HFFc6 (cell line): ENCODE measurements around the gene FAM43A. TPM values are rescaled to one million over a fixed set of nuclear protein-coding genes. Genes with fewer than 3 reads are reported as not detected.

ENCODE experiments used
- DNase-seq: peaks from one replicate; pipeline ENCODE4 v3.0.0-alpha.2; 2018
- H3K27ac Mint-ChIP-seq: 2 replicates; pipeline ENCODE4 v1.8.0; 2020; ENCODE audit warnings: mild to moderate bottlenecking, mixed read lengths
- H3K27me3 Mint-ChIP-seq: 2 replicates; pipeline ENCODE4 v1.8.0; 2021; ENCODE audit warnings: mild to moderate bottlenecking, moderate library complexity, mixed read lengths; ENCODE audit not compliant: insufficient read depth
- H3K36me3 Mint-ChIP-seq: 2 replicates; pipeline ENCODE4 v1.8.0; 2021; ENCODE audit warnings: low read depth, mixed read lengths
- H3K4me1 Mint-ChIP-seq: 2 replicates; pipeline ENCODE4 v1.8.0; 2020; ENCODE audit warnings: low read depth, mixed read lengths
- H3K4me3 Mint-ChIP-seq: 2 replicates; pipeline ENCODE4 v1.8.0; 2020; ENCODE audit warnings: mild to moderate bottlenecking, moderate library complexity, mixed read lengths
- H3K9me3 Mint-ChIP-seq: 2 replicates; pipeline ENCODE4 v1.8.0; 2020; ENCODE audit warnings: mild to moderate bottlenecking, mixed read lengths
- total RNA-seq, 6 experiments: library from RNA; stranded (reverse); fragmentation: NEBNext Ultra II Directional; extraction: Animal tissue kit (Norgen Biotek cat#: 25700); gene quantifications; 2 replicates in 1 of 6; 3 replicates in 5 of 6; pipeline ENCODE4 v1.2.3, GENCODE V29; 2021
- TF ChIP-seq, protein P1 (sequence below): fragments of 200-600 bp; sonication (generic); IDR thresholded peaks from 2 replicates; pipeline ENCODE4 v1.5.0; 2021; ENCODE audit warnings: antibody characterized with exemption, mild to moderate bottlenecking

FAM43A gene
- total RNA-seq, 6 experiments from 2014 or later: 10.6 to 28.5 (median 11.6) TPM

DNA sequence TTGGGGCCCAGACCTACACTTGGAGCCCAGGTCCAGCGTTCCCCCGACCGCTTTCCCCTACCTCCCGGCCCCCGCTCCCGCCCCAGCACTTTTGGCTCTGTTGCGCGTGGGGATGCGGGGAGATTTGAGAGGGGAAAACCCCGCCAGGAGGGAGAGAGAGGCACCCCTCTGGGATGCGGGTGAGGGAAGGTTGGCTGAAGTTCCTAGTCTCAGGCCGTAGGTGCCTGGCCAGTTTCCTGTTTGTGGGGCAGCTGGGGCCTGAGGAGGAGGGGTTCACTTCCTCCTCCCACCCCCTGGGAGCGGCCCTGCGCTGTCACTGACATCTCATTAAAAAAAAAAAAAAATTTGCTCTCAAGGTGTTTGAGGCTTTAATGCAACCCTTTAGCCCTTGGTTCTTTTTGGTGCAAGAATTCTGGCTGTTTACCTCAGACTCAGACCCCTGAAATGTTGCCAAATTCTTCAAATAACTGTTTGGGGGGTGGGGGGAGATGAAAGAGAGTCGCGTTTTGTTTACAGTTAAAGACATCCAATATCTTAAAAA, 2.6 kb downstream of the FAM43A start:
- Mint-ChIP-seq H3K9me3 (no peaks in the 10 kb centered on the region), H3K27ac (peak overlapping the region; percentile 30; the same call in 1 of the 2 replicates), H3K4me3 (peak overlapping the region; percentile 72), H3K4me1 (peaks cover 47% of the 10 kb centered on the region), H3K36me3 (peaks cover 7% of the 10 kb centered on the region; the same call in 1 of the 2 replicates), H3K27me3 (peaks cover 11% of the 10 kb centered on the region)
- TF ChIP-seq, protein P1, sequence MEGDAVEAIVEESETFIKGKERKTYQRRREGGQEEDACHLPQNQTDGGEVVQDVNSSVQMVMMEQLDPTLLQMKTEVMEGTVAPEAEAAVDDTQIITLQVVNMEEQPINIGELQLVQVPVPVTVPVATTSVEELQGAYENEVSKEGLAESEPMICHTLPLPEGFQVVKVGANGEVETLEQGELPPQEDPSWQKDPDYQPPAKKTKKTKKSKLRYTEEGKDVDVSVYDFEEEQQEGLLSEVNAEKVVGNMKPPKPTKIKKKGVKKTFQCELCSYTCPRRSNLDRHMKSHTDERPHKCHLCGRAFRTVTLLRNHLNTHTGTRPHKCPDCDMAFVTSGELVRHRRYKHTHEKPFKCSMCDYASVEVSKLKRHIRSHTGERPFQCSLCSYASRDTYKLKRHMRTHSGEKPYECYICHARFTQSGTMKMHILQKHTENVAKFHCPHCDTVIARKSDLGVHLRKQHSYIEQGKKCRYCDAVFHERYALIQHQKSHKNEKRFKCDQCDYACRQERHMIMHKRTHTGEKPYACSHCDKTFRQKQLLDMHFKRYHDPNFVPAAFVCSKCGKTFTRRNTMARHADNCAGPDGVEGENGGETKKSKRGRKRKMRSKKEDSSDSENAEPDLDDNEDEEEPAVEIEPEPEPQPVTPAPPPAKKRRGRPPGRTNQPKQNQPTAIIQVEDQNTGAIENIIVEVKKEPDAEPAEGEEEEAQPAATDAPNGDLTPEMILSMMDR: no peak
- no peak for DNase-seq

DNA sequence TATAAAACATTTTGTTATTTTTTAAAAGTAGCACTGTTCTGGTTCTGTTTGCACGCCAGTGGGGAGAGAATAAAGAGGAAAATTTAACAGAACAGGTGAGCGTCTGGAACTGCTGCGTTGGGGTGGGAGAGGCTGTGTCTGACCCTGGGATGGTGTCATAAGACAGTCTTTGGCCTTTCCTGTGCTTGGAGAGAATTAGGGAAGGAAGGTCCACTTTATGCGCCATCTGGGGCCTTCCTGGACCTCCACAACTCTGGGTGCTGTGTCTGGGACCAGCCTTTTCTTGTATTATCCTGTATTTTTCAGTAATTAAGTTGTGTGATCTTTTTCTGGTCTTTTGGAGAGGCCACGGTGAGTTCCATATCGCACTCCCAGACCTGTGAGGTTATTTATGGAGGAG, 3.3 kb downstream of the FAM43A start:
- Mint-ChIP-seq H3K36me3 (peaks cover 7% of the 10 kb centered on the region; the same call in 1 of the 2 replicates), H3K4me3 (peak overlapping the region; percentile 72), H3K4me1 (peaks cover 44% of the 10 kb centered on the region), H3K27ac (no peak overlapping the region; the same call in 1 of the 2 replicates), H3K9me3 (no peaks in the 10 kb centered on the region), H3K27me3 (peaks cover 8% of the 10 kb centered on the region)
- DNase-seq: no peak
- TF ChIP-seq, protein P1: no peak

DNA sequence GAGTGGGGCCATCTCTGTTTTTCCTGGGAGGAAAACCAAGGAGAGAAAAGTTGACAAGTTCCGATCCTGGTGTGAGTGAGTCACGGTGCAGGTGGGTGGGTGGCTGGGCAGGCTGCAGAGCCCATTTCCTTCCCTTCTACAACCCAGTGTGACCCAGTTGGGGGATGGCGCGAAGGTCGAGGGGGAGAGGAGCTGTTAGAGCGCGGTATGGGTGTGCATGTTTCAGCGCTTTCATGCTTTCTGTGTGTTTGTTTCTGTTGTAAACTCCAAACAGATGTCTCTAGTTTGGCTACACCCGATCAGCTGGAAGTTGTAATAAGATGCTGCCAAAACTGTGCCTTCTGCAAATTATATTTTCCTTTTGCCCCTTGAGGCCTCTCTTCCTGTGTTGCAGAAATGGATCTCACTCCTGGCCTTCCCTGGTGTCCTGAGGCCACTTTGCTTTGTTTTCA, 3.8 kb downstream of the FAM43A start:
- Mint-ChIP-seq H3K4me1 (peaks cover 44% of the 10 kb centered on the region), H3K27me3 (peaks cover 8% of the 10 kb centered on the region), H3K4me3 (peak overlapping the region; percentile 54), H3K9me3 (no peaks in the 10 kb centered on the region), H3K27ac (peak overlapping the region; percentile 42; the same call in 1 of the 2 replicates), H3K36me3 (peaks cover 7% of the 10 kb centered on the region; the same call in 1 of the 2 replicates)
- DNase-seq: no peak
- TF ChIP-seq, protein P1: no peak

DNA sequence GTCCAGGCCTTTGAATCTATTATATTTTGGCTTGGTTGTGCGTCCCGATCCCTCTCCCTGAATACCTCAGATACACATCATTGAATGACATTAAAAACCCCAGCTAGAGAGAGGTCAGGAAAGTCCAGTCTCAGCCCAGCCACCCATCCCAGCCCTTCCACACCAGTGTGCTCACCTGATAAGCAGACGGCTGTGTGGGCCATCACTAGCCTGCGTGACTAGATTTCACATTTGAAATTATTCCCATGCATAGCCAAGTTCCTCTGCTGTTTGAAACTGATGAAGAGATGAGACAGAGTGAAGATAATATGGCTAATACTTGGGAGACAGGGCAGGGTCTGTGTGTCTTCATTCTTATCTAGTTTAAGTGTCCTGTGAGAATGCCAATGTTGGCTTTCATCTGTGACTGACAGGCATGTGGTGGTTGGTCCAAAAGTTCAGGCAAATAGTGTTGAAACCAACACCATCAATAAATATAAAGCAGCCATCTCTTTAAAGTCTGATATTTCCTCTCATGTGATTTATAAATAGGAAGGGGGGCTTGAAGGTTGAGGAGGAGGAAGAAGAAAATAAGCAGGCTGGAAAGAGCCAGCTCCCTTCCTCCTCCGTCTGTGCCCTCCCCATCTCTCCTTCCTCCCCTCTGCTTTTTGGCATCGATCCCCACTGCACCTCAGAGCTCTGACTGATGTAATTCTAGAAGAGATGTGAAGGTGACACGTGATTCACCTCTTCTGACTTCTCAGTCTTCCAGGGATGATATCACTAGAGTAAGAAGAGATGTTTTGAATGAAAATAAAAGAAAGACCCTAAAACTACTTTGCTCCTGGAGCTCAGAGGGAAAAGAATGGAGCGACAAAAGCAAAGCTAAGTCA, 5.1 kb downstream of the FAM43A start:
- Mint-ChIP-seq H3K4me3 (no peak overlapping the region), H3K27ac (no peak overlapping the region), H3K27me3 (peaks cover 8% of the 10 kb centered on the region), H3K36me3 (peaks cover 7% of the 10 kb centered on the region; the same call in 1 of the 2 replicates), H3K4me1 (peaks cover 35% of the 10 kb centered on the region), H3K9me3 (no peaks in the 10 kb centered on the region)
- no peak for DNase-seq
- TF ChIP-seq, protein P1: no peak

DNA sequence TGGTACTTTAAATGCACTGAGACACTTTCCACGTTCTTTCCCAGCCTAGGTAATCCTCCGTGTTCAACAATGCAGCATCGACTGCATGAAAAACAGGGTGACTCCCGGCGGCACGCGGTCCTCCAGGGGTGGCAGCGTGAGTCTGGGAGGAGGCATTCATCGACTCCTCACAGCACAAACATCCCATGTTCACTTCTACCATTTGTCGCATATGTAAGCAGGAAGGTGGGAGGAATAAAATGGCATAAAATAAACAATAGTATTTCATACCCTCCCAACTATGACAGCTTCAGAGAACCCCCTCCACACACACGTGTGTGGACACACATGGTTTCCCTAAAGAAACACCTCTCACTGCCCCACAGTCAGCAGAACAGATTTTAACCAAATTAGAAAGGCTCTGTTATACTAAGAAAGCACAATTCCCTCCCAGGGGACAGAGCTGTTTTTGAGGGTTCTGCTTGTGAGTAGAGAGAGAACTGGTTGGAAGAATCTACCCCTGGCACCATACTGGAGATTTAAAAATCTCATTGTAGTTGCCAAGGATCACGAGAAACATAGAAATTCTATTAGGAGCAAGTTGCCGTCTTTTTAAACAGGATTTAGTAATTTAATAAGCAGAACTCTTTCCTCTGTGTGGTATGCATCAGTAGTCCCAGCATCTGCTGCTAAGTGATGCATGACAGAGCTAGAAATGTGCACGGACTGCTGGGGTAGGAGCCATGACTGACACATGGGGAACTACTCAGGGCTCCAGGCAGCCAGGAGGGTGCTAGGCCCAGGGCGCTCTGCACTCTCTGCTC, 6.0 kb downstream of the FAM43A start:
- H3K27ac Mint-ChIP-seq: no peak overlapping the region
- H3K9me3 Mint-ChIP-seq: no peaks in the 10 kb centered on the region
- TF ChIP-seq, protein P1: no peak
- DNase-seq: no peak
- peaks cover 6% of the 10 kb centered on the region for H3K27me3 Mint-ChIP-seq
- peaks cover 31% of the 10 kb centered on the region for H3K4me1 Mint-ChIP-seq
- peaks cover 7% of the 10 kb centered on the region; the same call in 1 of the 2 replicates for H3K36me3 Mint-ChIP-seq
- no peak overlapping the region for H3K4me3 Mint-ChIP-seq
